HG03575 (cell line): ENCODE data around the gene LCN2.
"Not testable (repeated sequence)": the region's sequence is repeated elsewhere in the genome, so short reads cannot be mapped to it uniquely, and the experiment has no call there.

Source experiments
- ATAC-seq: cut with Tn5 transposase; IDR thresholded peaks from one replicate; pipeline ENCODE4 v1.9.1; 2021; ENCODE audit not compliant: unreplicated experiment, insufficient number of reproducible peaks, low FRiP score; ENCODE audit errors: extremely low read depth

The LCN2 gene

GRCh38 chr9:128124873-128125579 is 24.2 kb upstream of the LCN2 start:
- ATAC-seq = no peak

- no peak for ATAC-seq
Observed at GRCh38 chr9:128125580-128126354, 23.5 kb upstream of the LCN2 start.

DNA sequence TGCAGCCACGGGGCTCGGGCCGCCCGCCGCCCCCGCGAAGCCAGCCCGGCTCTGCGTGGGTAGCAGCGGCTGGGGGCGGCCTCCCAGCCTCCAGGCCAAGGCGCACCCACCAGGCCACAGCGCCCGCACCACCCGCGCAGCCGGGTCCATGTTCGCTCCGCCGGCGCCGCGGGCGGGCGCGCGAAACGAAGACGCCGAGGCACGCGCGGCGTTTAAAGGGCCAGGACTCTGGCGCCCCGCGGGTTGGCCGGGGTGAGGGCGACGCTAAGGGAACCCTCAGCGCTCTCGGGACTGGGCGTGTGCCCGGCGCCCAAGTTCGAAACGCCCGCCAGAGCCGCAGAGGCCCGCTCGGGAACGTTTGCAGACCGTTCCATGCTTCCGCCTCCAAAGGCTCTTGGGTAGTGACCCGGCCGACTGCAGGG is 21.7 kb upstream of the LCN2 start, which contains the start of gene PTGES2:
PTGES2 (minus strand) TSS at position 162 of the 422 bp plus-strand sequence; CDS start at position 150, 12 bp downstream.
- ATAC-seq = no peak

DNA sequence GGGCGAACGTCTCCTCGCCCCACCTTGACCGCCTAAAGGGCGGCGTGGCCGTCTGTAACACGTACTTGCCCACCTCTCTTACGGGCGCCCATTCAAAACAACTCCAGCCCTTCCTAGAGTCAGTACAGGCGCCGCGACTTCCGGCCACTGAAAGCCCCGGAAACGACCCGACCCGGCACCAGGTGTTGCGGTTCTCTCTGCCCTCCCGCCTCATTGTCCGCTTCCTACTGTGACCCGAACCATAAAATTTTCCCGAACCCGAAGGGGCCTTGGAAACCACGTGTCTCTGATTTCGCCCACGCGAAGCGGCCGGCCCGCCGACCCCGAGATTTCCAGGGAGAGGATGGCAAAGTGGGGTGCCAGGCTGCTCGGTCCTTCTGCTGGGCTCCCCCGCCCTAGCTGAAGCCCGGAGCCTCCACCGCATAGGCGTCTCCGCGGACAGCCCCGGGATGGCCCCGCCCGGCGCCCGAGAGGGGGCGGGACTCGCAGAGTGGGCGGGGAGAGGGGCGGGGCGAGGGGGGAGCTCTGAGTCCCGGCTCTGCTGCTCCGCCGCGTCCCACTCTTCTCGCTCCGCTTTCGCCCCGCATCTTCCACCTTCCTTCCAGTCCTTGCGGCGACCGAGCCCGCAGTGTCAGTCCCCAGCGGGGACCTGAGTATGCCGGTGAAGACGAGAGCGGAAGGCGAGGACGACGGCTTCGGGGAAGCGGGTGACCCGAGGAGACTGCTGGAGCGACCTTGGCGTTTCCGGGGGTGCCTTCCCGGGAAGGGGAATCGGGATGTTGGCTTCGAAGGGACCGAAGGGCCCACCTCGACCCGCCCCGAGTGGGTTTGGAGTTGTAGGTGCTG is 21.0 kb upstream of the LCN2 start:
- ATAC-seq = peak; percentile 44

GRCh38 chr9:128128836-128129590 is 20.2 kb upstream of the LCN2 start:
- no peak for ATAC-seq

DNA sequence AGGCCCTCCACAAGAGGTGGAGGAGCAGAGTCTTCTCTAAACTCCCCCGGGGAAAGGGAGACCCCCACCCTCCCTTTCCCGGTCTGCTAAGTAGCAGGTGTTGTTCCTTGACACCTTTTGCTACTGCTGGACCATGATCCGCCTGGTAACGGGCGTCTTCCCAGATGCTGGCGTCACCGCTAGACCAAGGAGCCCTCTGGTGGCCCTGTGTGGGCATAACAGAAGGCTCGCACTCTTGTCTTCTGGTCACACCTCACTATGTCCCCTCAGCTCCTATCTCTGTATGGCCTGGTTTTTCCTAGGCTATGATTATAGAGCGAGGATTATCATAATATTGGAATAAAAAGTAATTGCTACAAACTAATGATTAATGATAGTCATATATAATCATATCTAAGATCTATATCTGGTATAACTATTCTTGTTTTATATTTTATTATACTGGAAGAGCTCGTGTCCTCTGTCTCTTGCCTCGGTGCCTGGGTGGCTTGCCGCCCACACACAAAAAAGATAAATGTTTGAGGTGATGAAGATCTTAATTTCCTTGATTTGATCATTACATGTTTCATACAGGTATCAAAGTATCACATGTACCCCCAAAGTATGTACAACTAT is 19.2 kb upstream of the LCN2 start:
- ATAC-seq = not testable (repeated sequence)

- not testable (repeated sequence) for ATAC-seq
Observed at GRCh38 chr9:128130651-128131050, 18.6 kb upstream of the LCN2 start.

GRCh38 chr9:128131346-128131745 is 17.9 kb upstream of the LCN2 start:
- ATAC-seq = not testable (repeated sequence)

DNA sequence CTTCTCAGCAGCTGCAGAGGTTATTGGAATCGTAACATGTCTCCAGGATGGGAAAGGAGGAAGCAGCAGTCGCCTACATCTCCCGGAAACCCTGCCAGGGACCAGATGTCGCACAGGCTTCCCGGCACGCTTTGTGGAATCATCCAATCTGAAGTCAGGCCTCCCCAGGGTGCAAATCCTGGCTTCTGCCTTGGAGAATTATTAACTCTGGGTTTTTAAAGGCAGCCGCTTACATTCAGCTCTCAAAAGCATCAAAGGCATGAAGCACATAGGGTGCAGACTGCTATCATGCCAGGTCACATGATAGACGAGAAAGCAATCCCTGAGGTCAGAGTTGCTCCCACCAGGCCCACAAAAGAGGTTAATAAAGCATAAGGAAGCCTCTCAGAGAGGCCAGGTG is 17.1 kb upstream of the LCN2 start:
- not testable (repeated sequence) for ATAC-seq

- ATAC-seq = not testable (repeated sequence)
Observed at GRCh38 chr9:128135561-128135960, 13.7 kb upstream of the LCN2 start.

GRCh38 chr9:128136816-128137793 is 12.1 kb upstream of the LCN2 start:
- no peak for ATAC-seq

DNA sequence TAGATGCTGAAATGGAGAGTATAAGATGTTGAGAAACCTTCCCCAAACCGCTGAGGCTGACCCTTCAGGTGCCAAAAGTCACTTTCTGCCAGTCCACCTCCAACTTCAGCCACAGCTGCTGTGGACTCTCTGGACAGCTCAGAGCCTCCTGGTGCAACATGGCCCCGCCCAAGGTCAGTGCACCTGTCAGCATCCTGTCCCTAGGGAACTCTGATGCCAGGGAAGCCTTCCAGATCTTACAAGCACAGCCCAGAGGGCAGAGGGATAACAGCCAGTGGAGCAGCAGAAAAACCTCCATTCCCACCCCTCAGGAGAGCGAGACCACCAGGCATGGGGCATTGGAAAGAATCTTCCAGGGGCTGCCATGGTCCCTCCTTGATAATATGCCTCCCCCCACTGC is 11.3 kb upstream of the LCN2 start:
- no peak for ATAC-seq

DNA sequence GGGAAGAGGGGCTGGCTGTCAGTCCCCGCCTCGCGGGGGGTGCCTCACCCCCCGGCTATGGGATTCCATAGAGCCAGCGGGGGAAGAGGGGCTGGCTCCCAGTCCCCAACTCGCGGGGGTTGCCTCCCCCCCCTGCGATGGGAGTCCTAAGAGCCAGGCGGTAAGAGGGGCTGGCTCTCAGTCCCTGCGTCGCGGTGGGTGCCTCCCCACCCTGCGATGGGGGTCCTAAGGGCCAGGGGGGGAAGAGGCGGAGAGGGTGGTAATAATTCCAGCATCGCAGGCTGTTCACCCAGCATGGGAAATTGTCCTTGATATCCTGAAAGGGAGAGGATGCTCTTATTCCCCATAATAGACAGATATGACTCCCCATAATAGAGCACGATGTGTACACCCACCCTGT is 9.6 kb upstream of the LCN2 start:
- ATAC-seq = no peak

DNA sequence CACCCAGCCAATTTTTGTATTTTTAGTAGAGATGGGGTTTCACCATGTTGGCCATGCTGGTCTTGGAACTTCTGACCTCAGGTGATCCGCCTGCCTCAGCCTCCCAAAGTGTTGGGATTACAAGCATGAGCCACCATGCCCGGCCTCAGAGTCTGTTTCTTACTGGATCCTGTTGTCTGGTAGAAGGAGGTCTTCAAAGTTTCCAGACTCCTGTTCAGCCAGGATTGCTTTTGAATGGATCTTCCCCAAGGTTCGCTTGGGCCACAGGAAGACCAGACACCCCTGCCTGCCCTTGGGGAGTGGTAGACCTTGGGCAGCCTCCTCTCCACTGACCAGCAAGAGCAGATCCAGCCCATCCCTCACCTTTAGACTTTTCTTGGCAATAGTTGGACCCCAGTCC is 7.6 kb upstream of the LCN2 start:
- no peak for ATAC-seq

DNA sequence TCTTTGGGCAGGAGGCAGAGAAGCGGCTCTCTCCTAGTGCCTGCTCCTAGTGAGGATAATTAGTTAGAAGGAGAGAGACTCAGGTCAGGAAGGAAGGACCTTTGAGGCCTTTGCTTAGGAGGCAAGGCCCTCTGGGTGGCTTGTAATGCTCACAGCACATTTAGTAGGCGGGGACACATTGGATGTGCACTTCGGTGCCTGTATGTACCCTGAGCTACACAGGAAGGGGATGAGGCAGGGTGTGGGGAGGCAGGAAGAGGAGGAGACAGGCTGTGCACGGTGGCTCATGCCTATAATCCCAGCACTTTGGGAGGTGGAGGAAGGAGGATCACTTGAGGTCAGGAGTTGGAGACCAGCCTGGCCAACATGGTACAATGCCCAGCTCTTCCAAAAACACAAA is 7.2 kb upstream of the LCN2 start:
- no peak for ATAC-seq

- no peak for ATAC-seq
Observed at GRCh38 chr9:128142596-128142995, 6.7 kb upstream of the LCN2 start.

- ATAC-seq = no peak
Observed at GRCh38 chr9:128143525-128144238, 5.6 kb upstream of the LCN2 start.
